ENCODE data around the gene VSX2.

GRCh38 chr14:74249433-74250375 lies 10.5 kb downstream of the VSX2 start:
- TF ChIP-seq CTCF (IDR thresholded peaks at IDR 0.05): no peak
- no peak for TF ChIP-seq POLR2A (IDR thresholded peaks at IDR 0.05)
